ENCODE results near the gene CCNYL1.
"Not testable (repeated sequence)": the region's sequence is repeated elsewhere in the genome, so short reads cannot be mapped to it uniquely, and the experiment has no call there.

The CCNYL1 gene

GRCh38 chr2:207731138-207731537 is 19.7 kb downstream of the CCNYL1 start:
- H3K36me3 ChIP-seq (replicated peaks; ENCODE audit: low read depth, low read length): peaks cover 13% of the 10 kb centered on the region
- H3K27me3 ChIP-seq (ENCODE audit: low read depth, low read length): peaks cover 5% of the 10 kb centered on the region; the same call in 1 of the 2 replicates
- H2AFZ ChIP-seq (ENCODE audit: low read depth, low read length): no peak overlapping the region
- no peaks in the 10 kb centered on the region for H4K20me1 ChIP-seq (ENCODE audit: insufficient read depth, low read length)
- H3K27ac ChIP-seq (ENCODE audit: low read length): no peak overlapping the region
- no peak overlapping the region for H3K4me3 ChIP-seq (ENCODE audit: low read length)
- H3K9me3 ChIP-seq (ENCODE audit: insufficient read depth, low read length): no peaks in the 10 kb centered on the region
- H3K79me2 ChIP-seq (ENCODE audit: low read length): no peaks in the 10 kb centered on the region
- peaks cover 16% of the 10 kb centered on the region for H3K4me1 ChIP-seq (ENCODE audit: low read length)
- H3K9ac ChIP-seq (ENCODE audit: low read length): no peak overlapping the region
- no peak for TF ChIP-seq EZH2phosphoT487 (IDR thresholded peaks at IDR 0.05; ENCODE audit: low read depth)
- TF ChIP-seq CTCF (IDR thresholded peaks at IDR 0.05; ENCODE audit: low read depth, low read length): no peak
- H3K4me2 ChIP-seq (ENCODE audit: low read length): no peak overlapping the region

DNA sequence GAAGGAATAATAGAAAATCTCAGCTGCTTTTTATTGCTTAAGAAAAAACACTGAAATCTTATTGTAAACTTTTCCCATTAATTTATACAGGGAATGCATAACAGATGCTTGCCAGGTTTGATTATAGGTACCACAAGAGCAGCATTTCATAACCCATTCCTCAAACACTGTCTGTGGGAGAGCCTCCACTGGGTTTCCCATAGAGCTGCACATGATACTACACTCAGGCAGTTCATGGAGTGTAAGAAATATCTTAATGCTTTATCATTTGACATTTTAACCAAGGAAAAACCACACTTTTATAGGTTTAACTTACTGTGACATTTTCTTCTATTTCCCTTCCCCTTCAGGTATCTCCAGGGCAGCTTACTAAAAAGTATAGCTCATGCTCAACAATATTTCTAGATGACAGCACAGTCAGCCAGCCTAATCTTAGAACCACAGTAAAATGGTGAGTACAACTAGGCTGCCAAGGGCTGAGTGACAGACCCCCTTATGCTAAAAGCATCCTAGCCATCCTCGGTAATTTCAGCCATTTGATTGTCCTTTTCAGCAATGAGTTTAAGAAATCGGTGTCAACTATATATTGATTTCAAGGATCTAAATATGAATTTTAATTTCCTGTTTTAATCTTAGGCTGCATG is 22.3 kb downstream of the CCNYL1 start:
- no peak for TF ChIP-seq CTCF (IDR thresholded peaks at IDR 0.05; ENCODE audit: low read depth, low read length)
- no peak for TF ChIP-seq EZH2phosphoT487 (IDR thresholded peaks at IDR 0.05; ENCODE audit: low read depth)
- Histone ChIP-seq H3K27ac (ENCODE audit: low read length) (no peak overlapping the region), H3K9me3 (ENCODE audit: insufficient read depth, low read length) (no peaks in the 10 kb centered on the region), H3K9ac (ENCODE audit: low read length) (no peak overlapping the region), H3K79me2 (ENCODE audit: low read length) (no peaks in the 10 kb centered on the region), H3K4me1 (ENCODE audit: low read length) (peaks cover 21% of the 10 kb centered on the region), H4K20me1 (ENCODE audit: insufficient read depth, low read length) (no peaks in the 10 kb centered on the region; the same call in 1 of the 2 replicates), H2AFZ (ENCODE audit: low read depth, low read length) (no peak overlapping the region), H3K27me3 (ENCODE audit: low read depth, low read length) (peaks cover 7% of the 10 kb centered on the region; the same call in 1 of the 2 replicates), H3K4me3 (ENCODE audit: low read length) (no peak overlapping the region), H3K36me3 (replicated peaks; ENCODE audit: low read depth, low read length) (peaks cover 13% of the 10 kb centered on the region), H3K4me2 (ENCODE audit: low read length) (no peak overlapping the region)

GRCh38 chr2:207734264-207734635 is 22.8 kb downstream of the CCNYL1 start:
- Histone ChIP-seq H3K4me1 (ENCODE audit: low read length) (peaks cover 21% of the 10 kb centered on the region), H3K9ac (ENCODE audit: low read length) (no peak overlapping the region), H3K4me2 (ENCODE audit: low read length) (no peak overlapping the region), H3K79me2 (ENCODE audit: low read length) (no peaks in the 10 kb centered on the region), H2AFZ (ENCODE audit: low read depth, low read length) (no peak overlapping the region), H3K36me3 (replicated peaks; ENCODE audit: low read depth, low read length) (peaks cover 13% of the 10 kb centered on the region), H3K27me3 (ENCODE audit: low read depth, low read length) (peaks cover 7% of the 10 kb centered on the region; the same call in 1 of the 2 replicates), H3K4me3 (ENCODE audit: low read length) (no peak overlapping the region), H3K27ac (ENCODE audit: low read length) (no peak overlapping the region), H4K20me1 (ENCODE audit: insufficient read depth, low read length) (no peaks in the 10 kb centered on the region; the same call in 1 of the 2 replicates), H3K9me3 (ENCODE audit: insufficient read depth, low read length) (no peaks in the 10 kb centered on the region)
- TF ChIP-seq EZH2phosphoT487 (IDR thresholded peaks at IDR 0.05; ENCODE audit: low read depth) (no peak), CTCF (IDR thresholded peaks at IDR 0.05; ENCODE audit: low read depth, low read length) (peak; percentile 64)

DNA sequence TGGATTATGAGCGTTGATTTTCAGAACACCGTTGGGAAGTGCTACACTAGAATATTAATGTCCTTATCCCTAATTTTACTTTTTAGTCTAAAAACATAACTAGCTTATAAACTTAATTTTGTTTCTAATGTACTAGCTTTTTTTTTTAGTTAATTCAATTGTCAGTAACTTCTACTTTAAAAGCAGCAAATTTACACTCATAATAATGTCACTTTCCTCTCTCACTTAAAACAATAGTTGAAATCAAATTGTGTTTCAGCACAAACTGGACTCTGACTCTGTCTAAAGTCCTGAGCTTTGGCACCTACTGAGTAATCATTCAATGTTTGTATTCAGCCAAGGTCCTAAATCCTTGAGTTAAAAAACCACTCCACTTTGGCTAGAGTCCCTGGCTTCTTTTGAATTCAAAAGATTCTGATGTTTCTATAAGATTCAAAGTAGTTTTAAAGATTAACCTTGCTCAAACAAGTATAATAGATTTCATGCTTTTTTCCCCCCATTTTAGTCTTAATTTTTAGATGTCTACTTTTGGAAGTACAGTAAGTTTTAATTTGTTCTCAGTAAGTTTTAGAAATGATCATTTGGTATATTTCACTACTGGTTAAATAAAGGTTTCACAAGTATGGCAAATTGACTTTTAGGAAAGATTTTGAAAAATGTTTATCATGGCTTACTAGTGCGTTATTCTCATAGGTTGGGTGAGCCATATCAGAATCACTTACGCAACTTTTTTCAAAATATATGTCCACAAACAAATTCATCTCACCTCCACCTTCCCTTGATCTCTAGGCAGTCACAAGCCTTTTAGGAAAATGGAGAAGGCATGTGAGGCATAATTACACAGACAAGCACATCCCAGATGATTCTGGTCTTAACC is 23.4 kb downstream of the CCNYL1 start:
- H3K27ac ChIP-seq (ENCODE audit: low read length): no peak overlapping the region
- H3K4me3 ChIP-seq (ENCODE audit: low read length): no peak overlapping the region
- H2AFZ ChIP-seq (ENCODE audit: low read depth, low read length): no peak overlapping the region
- TF ChIP-seq EZH2phosphoT487 (IDR thresholded peaks at IDR 0.05; ENCODE audit: low read depth): no peak
- no peak for TF ChIP-seq CTCF (IDR thresholded peaks at IDR 0.05; ENCODE audit: low read depth, low read length)
- H3K4me1 ChIP-seq (ENCODE audit: low read length): peaks cover 21% of the 10 kb centered on the region
- no peak overlapping the region for H3K4me2 ChIP-seq (ENCODE audit: low read length)
- no peak overlapping the region for H3K9ac ChIP-seq (ENCODE audit: low read length)
- no peaks in the 10 kb centered on the region for H3K79me2 ChIP-seq (ENCODE audit: low read length)
- no peaks in the 10 kb centered on the region; the same call in 1 of the 2 replicates for H4K20me1 ChIP-seq (ENCODE audit: insufficient read depth, low read length)
- H3K27me3 ChIP-seq (ENCODE audit: low read depth, low read length): peaks cover 7% of the 10 kb centered on the region; the same call in 1 of the 2 replicates
- no peaks in the 10 kb centered on the region for H3K9me3 ChIP-seq (ENCODE audit: insufficient read depth, low read length)
- H3K36me3 ChIP-seq (replicated peaks; ENCODE audit: low read depth, low read length): peaks cover 13% of the 10 kb centered on the region

- not testable (repeated sequence) for H3K9ac ChIP-seq (ENCODE audit: low read length); H3K36me3 ChIP-seq (replicated peaks; ENCODE audit: low read depth, low read length); H3K27me3 ChIP-seq (ENCODE audit: low read depth, low read length); H2AFZ ChIP-seq (ENCODE audit: low read depth, low read length); H3K9me3 ChIP-seq (ENCODE audit: insufficient read depth, low read length); H3K79me2 ChIP-seq (ENCODE audit: low read length); H4K20me1 ChIP-seq (ENCODE audit: insufficient read depth, low read length); H3K4me3 ChIP-seq (ENCODE audit: low read length); H3K4me2 ChIP-seq (ENCODE audit: low read length); H3K27ac ChIP-seq (ENCODE audit: low read length)
- peaks cover 21% of the 10 kb centered on the region for H3K4me1 ChIP-seq (ENCODE audit: low read length)
Measured at GRCh38 chr2:207735513-207735859, 24.0 kb downstream of the CCNYL1 start.

Measured in OCI-LY3 (cell line).